GM19238 (cell line): ENCODE data around the gene RAPGEF5.

ENCODE experiments used
- DNase-seq: peaks from one replicate; pipeline ENCODE4 v3.0.0; 2011; ENCODE audit warnings: low spot score; ENCODE audit not compliant: insufficient read length

RAPGEF5 gene

GRCh38 chr7:22350466-22351328 is 6.3 kb downstream of the RAPGEF5 start:
- DNase-seq = no peak

DNA sequence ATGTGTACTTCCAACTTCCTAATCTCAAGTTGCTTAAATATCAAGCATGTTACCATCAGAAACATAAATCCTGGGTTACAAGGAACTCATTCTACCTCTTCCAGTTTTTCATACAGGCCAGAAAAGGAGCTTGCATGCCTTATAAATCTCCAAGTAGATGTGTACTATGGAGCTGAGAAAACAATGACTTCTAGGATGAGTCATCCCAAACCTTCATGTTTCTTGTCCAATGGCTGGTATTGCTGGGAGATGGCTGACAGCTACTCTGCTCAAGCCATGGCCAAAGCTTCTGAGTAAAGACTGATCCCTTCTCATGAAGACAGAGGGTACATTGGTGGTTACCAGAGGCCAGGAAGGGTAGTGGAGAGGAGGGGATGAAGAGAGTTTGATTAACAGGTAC is 8.6 kb downstream of the RAPGEF5 start:
- DNase-seq = no peak

DNA sequence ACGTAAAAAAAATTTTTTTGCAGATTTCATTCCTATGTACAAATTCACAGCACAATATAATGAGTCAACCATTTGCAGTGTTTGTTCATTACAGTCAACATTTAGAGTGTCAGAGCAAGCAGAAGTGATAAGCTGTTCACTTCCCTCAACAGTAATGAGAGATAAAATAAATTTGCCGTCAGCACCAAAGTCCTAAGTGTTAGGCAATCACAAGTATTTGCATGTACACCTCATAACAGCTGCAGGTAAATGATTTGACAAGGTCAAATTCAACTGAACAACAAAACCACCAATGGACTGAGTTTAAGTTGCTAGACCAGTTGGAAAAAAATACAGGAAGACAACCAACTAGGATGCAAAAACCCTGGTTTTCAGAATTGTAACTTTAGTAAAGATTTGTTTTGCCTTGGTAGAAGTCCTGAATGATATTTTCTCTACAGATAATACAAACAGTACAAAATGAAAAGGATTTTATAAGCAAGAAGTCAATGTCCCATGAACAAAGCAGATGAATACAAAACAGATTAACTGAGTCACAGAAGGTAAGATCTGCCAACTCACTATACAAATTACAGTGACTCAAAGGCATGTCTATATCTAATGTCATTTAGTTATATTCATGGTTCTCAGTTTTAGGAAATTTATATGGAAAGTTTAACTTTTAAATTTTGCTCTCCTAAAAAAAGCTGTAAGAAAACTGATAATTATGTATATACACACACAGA is 10.4 kb downstream of the RAPGEF5 start:
- DNase-seq = no peak

DNA sequence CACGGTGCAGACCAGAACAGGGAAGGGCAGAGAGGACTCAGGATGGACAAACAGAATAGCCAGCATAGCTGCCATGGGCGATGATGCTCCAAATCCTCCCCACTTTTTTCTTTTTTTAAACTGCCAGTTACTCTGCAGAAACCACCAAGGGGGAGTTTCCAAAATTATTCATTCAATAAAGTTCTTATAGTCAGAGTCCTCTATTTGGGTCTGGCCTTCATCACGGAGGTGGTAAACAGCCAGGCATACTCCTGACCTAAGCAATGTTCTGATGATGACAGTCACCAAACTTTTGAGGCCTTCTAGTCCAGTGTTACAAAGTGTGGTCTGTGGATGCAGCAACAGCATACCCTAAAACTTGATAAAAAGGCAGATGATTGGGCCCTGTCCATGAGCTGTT is 12.3 kb downstream of the RAPGEF5 start:
- DNase-seq = no peak

- no peak for DNase-seq
Measured at GRCh38 chr7:22343612-22344011, 13.3 kb downstream of the RAPGEF5 start.

GRCh38 chr7:22343071-22343470 is 13.9 kb downstream of the RAPGEF5 start:
- DNase-seq = no peak

DNA sequence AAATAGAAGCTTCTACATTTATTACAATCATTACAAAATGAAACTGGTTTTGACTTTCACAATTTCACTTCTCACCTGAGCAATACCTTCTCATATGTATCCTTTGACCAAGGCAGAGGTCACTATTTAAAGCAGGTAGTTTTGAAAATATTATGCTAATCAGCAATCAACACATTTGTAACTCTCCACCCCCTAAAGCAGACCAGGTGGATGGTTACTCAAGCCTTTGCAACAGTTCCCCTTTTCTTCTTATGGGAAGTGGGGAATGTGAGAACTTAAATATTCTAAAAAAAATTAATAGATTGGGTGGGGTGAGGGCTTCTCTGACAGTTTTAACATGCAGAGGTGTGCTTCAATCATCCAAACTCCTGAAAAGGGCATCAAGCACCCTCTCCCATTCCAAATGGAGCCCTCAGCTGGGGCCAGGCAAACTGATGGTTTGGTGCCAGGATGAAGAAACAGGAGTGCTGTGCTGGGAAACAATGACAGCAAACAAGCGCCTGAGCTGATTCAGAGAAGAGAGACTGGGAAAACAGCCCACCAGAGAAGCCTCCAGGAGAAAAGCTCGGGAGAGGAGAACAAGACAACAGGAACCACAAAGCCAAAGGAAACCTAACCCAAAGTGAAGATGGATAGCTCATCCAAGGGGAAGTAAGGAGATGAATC is 17.1 kb downstream of the RAPGEF5 start:
- no peak for DNase-seq

GRCh38 chr7:22338877-22339276 is 18.1 kb downstream of the RAPGEF5 start:
- no peak for DNase-seq

GRCh38 chr7:22338411-22338810 is 18.5 kb downstream of the RAPGEF5 start:
- no peak for DNase-seq

DNA sequence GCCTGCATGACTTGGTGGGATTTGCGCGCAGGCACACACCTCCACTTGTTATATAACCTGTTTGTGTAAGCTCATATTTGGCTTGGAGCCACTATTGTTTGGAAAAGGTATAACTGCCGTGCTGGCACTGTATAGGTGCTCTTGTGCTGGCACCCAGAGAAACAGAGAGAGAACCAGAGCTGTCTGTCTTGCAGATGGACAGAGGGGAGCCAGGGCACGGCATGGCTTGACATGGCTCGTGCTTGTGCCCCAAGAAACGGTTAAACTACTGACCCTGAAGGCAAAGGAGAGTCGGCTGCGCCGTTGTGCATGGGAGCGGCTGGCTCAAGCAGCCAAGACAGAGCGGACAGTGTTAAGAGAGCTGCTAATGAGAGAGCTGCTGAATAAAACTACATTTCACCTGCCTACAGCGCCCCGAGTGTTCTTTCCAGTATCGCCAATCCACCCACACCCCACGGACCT is 23.2 kb downstream of the RAPGEF5 start:
- DNase-seq = no peak

GRCh38 chr7:22332461-22332870 is 24.5 kb downstream of the RAPGEF5 start:
- DNase-seq = no peak

DNA sequence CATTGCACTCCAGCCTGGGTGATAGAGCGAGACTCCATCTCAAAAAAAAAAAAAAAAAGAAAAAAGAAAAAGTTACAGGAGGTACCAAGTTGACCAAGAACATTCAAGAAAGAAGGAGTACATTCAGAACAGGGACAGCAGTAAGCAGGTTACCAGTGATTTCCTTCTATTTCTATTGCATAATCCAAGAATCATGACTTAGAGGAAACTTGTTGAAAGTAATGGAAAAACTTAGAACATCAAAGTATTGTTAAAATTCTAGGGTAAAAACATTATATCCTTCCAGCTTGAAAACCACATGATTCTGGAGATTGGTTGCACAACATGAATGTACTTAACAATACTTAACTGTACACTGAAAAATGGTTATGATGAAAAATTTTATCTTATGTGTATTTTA is 25.2 kb downstream of the RAPGEF5 start:
- DNase-seq = no peak

- no peak for DNase-seq
Measured at GRCh38 chr7:22330903-22331302, 26.1 kb downstream of the RAPGEF5 start.

DNA sequence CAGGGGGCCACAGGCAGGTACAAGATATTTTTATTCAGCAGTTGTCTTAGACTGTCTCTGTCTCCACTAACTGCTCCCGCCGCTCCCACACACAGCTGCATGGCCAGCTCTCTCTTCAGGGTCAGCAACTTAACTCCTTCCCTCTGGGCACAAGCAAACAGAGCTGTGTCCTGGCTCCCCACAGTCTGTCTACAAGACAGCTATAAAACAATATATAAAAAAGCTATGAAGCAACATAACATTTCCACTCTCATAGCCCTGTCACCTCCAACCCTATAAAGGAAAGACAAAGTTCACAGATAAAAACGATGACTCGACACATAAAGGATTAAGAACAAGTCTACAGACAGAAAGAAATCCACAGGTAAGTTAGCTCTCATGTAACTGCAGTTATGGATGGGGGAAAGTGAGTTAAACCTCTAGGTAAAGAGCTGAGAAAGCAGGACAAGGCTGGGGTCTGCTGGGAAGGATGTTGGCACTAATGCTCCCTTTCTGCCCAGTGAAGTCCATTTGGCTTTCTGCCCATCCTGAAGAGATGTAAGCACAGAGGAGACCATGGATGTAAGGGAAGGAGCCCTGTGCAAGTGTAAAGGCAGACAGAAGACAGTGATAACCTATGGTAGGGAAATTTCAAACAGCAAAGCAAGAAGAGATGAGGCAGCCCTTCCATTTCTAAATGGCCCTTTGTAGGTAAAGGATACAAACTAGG is 27.0 kb downstream of the RAPGEF5 start:
- DNase-seq = no peak

DNA sequence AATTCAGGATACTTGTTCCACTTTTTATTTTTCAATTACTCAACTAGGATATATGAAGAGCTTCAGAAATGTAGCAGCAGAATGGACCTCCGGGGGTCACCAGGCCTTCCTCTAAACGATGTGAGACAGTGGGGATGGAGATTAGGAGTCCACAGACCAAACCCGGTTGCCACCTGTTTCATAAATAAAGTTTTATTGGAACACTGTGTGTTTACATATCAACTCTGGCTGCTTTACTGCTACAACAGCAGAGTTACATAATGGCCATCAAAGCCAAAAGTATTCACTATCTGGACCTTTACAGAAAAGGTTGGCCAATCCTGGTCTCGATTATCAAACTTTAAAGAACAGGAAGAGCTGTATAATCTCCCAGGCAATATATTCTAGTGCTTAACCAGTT is 30.8 kb downstream of the RAPGEF5 start:
- DNase-seq = no peak

DNA sequence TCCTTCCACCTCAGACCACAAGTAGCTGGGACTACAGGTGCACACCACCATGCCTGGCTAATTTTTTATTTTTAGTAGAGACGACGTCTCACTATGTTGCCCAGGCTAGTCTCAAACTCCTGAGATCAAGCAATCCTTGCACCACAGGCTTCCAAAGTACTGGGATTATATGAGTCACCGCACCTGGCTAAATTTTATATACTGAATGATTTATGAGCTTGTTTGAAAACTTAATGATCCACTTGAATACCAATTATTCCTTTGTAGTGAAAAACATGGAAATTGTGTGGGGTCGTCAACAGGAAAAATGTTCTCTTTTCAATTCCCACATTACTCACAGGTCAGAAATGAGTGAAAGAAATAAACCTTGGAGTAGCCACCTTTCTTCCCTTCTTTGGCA is 31.3 kb downstream of the RAPGEF5 start:
- DNase-seq = no peak

DNA sequence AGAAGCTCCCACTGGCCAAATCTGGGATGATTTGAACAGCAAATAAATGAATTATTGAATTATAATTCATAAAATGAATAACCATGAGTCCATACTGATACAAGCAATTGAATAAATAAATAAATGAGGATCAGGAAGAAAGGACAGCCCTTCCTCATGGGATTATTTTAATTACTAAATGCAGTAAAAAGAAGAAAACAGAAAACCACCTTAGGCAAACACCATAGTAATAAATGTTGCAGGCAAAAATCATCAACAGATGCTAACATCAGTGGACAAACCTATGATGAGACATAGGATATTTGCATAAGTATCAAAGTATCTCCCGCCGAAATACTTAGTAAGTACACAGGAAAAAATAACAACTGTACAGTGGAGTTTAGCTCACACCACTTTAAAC is 33.2 kb downstream of the RAPGEF5 start:
- DNase-seq = no peak

DNA sequence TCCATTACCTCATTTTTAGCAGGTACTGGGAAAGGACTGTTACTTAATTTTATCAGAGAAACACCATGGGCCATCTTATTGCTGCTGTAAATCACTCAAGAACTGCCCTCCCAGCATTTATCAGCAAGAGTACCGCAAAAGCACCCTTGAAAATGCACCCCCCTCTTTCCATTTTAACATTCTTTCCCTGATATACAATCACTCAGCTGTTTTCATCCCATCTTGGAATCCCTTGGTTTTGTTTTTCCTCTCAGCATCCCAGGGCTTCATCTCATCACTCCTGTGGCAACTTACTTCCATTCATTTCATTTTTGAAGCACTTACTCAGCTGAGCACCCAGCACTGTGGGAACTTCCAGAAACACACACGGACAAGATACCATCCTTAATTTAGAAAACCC is 36.5 kb downstream of the RAPGEF5 start:
- DNase-seq = no peak

- DNase-seq = no peak
Measured at GRCh38 chr7:22319424-22320403, 37.2 kb downstream of the RAPGEF5 start.

DNA sequence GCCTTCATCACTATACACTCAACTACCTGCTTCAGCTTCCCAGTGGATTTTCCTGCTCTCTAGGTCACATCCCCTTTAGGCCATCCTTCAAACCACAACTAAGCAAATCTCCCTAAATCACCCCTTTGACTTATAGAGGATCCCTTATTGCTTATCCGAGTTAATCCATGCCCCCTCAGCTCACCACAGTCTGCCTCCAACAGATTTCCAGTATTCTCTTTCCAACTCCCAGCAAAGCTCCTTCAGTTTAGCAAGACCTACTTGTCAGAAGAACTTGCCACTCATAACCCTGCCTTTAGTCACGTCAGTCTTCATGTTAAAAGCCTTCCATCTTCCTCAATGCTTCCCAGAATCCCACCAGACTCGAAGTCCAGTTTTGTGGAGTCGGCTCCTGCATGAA is 38.6 kb downstream of the RAPGEF5 start:
- no peak for DNase-seq
